Spleen (tissue), 11 donors: ENCODE results near the gene MEX3D. TPM values are rescaled to one million over a fixed set of nuclear protein-coding genes. Genes with fewer than 3 reads are reported as not detected.

Experiments used
- DNase-seq: peaks from one replicate; pipeline ENCODE4 v3.0.0-alpha.2; 2020
- H3K27ac ChIP-seq, 8 donors: fragments of 200-600 bp; sonication (generic) in 7 of 8; 1 replicate in 4 of 8; 2 replicates in 4 of 8; pipeline versions ENCODE4 v1.5.0 to v1.8.0; 2016 to 2021; ENCODE audit warnings: inconsistent platforms in 4 of 8, mild to moderate bottlenecking in 4 of 8, moderate library complexity in 1 of 8
- H3K27me3 ChIP-seq, 7 donors: fragments of 200-600 bp; sonication (generic) in 6 of 7; replicated peaks in 1 of 7; 1 replicate in 4 of 7; 2 replicates in 3 of 7; pipeline versions ENCODE4 v1.5.0 to v1.8.0; 2016 to 2021; ENCODE audit warnings: inconsistent platforms in 3 of 7, mild to moderate bottlenecking in 1 of 7
- H3K36me3 ChIP-seq, 6 donors: fragments of 200-600 bp; sonication (generic) in 5 of 6; 1 replicate in 4 of 6; 2 replicates in 2 of 6; pipeline versions ENCODE4 v1.5.0 to v1.8.0; 2016 to 2021; ENCODE audit warnings: inconsistent platforms in 2 of 6
- H3K4me1 ChIP-seq, 6 donors: fragments of 200-600 bp; sonication (generic) in 5 of 6; 1 replicate in 3 of 6; 2 replicates in 3 of 6; pipeline versions ENCODE4 v1.5.0 to v1.8.0; 2016 to 2021; ENCODE audit warnings: inconsistent platforms in 3 of 6
- H3K4me3 ChIP-seq, 8 donors: fragments of 200-600 bp; sonication (generic) in 7 of 8; 1 replicate in 4 of 8; 2 replicates in 4 of 8; pipeline versions ENCODE4 v1.5.0 to v1.8.0; 2016 to 2021; ENCODE audit warnings: inconsistent platforms in 4 of 8, mild to moderate bottlenecking in 4 of 8, moderate library complexity in 2 of 8
- H3K9me3 ChIP-seq, 8 donors: fragments of 200-600 bp; sonication (generic) in 7 of 8; 1 replicate in 4 of 8; 2 replicates in 4 of 8; pipeline versions ENCODE4 v1.5.0 to v1.8.0; 2016 to 2021; ENCODE audit warnings: inconsistent platforms in 4 of 8
- POLR2A ChIP-seq, 3 donors: fragments of 450-650 bp; IDR thresholded peaks; one replicate each; pipeline ENCODE4 v1.5.1; 2017; ENCODE audit warnings: antibody characterized with exemption in 3 of 3, mild to moderate bottlenecking in 1 of 3
- POLR2AphosphoS5 ChIP-seq, 3 donors: sonication (generic); formaldehyde crosslinking; IDR thresholded peaks; one replicate each; pipeline ENCODE4 v1.5.1; 2017; ENCODE audit warnings: antibody characterized with exemption in 3 of 3
- WGBS, 5 donors: extraction: QIAGEN DNeasy Blood & Tissue Kit in 3 of 5; methylation state at CpG; one replicate each; pipeline versions ENCODE4 v1.1.5 to v1.1.7; 2013 to 2018; 5-methylcytosine and 5-hydroxymethylcytosine counted together
- intact Hi-C: fragments of 100-400 bp; cut with DNase I; formaldehyde crosslinking; loops from one replicate; pipeline ENCODE4 v1.15.0; 2023; ENCODE audit warnings: low total_unique reads
- polyA plus RNA-seq, 3 donors: library from polyadenylated mRNA; stranded (reverse); fragments of 200-250 nt; gene quantifications; one replicate each; pipeline ENCODE4 v1.2.1, GENCODE V29; 2013
- total RNA-seq, 7 donors: library from RNA; depleted of rRNA in 3 of 7; stranded (reverse); fragments of >200 nt in 3 of 7; fragmentation: NEBNext Ultra II Directional in 4 of 7; extraction: Animal tissue kit (Norgen Biotek cat#: 25700) in 4 of 7; gene quantifications; one replicate each; pipeline versions ENCODE4 v1.1.0 to v1.2.1, GENCODE V29; 2016 to 2021
- TF ChIP-seq, protein P1 (sequence below), 11 experiments: fragments of 200-600 bp in 7 of 11; fragments of 450-650 bp in 4 of 11; sonication (generic) in 4 of 11; IDR thresholded peaks in 8 of 11; conservative IDR thresholded peaks in 3 of 11; 1 replicate in 7 of 11; 2 replicates in 4 of 11; pipeline versions ENCODE4 v1.4.0 to v1.8.0; 2016 to 2021; ENCODE audit warnings: antibody characterized with exemption in 11 of 11, inconsistent platforms in 4 of 11, mild to moderate bottlenecking in 1 of 11
- donor health status: healthy with polysubstance abuse.
- donor health status: DM: no; HTN: no; CAD: no; lungs with moderate emphysema.
- donor health status: DM: no; HTN: no; CAD: no.
- donor health status: Bipolar disorder and iron deficiency.
- donor health status: healthy.
- donor health status: DM: no; HTN: no; CAD: no.
- donor health status: DM: yes; HTN: yes; CAD: no.

MEX3D gene
- total and polyA plus RNA-seq, 10 donors: 0.87 to 11.7 (median 6.0) TPM

DNA sequence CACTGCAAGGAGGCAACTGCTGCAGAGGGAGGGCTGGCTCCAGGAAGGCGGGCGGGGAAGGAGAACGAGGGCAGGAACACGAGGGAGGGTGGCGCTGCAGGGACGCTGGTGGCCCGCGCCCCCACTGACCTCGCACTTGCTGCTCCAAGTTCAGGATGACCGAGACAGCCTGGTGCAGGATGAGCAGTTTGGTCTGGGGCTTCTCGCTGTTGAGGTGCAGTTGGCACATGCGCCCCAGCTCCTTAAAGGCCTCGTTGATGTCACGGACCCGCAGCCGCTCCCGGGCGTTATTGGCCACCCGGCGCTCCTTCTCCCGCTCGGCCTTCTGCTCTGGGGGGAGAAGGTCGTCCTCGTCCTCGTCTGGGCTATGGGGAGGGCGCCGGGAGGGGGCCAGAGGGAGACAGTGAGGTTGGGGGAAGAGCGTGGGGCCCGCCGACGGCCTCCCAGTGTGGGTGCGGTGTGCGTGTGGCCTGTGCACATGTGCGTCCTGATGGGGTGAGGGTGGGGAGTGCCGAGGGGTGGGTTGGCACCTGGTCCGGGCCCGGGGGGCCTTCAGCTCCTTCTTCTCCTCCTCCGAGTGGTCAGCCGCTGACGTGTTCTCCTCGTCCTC lies 47.1 kb upstream of the MEX3D start:
- Histone ChIP-seq H3K4me3 (no peak overlapping the region), H3K27me3 (no peaks in the 10 kb centered on the region), H3K9me3 (no peaks in the 10 kb centered on the region), H3K27ac (no peak overlapping the region), H3K36me3 (peaks cover 0 to 100% (median 78%) of the 10 kb centered on the region in 6 donors), H3K4me1 (peaks cover 0 to 32% (median 15%) of the 10 kb centered on the region in 6 donors)
- TF ChIP-seq POLR2AphosphoS5 (IDR thresholded peaks at IDR 0.05) (peak; percentile 13 to 58 (median 42)), POLR2A (IDR thresholded peaks at IDR 0.05) (no peak)
- TF ChIP-seq, protein P1, sequence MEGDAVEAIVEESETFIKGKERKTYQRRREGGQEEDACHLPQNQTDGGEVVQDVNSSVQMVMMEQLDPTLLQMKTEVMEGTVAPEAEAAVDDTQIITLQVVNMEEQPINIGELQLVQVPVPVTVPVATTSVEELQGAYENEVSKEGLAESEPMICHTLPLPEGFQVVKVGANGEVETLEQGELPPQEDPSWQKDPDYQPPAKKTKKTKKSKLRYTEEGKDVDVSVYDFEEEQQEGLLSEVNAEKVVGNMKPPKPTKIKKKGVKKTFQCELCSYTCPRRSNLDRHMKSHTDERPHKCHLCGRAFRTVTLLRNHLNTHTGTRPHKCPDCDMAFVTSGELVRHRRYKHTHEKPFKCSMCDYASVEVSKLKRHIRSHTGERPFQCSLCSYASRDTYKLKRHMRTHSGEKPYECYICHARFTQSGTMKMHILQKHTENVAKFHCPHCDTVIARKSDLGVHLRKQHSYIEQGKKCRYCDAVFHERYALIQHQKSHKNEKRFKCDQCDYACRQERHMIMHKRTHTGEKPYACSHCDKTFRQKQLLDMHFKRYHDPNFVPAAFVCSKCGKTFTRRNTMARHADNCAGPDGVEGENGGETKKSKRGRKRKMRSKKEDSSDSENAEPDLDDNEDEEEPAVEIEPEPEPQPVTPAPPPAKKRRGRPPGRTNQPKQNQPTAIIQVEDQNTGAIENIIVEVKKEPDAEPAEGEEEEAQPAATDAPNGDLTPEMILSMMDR (IDR thresholded peaks at IDR 0.05 in 8 of 11, conservative IDR thresholded peaks at IDR 0.05 in 3 of 11): no peak
- intact Hi-C loops: no loop called here
- WGBS, 5 donors: 90 to 96% (median 94%) methylated on average over 30 to 41 of the region's 41 CpGs
- no peak for DNase-seq

DNA sequence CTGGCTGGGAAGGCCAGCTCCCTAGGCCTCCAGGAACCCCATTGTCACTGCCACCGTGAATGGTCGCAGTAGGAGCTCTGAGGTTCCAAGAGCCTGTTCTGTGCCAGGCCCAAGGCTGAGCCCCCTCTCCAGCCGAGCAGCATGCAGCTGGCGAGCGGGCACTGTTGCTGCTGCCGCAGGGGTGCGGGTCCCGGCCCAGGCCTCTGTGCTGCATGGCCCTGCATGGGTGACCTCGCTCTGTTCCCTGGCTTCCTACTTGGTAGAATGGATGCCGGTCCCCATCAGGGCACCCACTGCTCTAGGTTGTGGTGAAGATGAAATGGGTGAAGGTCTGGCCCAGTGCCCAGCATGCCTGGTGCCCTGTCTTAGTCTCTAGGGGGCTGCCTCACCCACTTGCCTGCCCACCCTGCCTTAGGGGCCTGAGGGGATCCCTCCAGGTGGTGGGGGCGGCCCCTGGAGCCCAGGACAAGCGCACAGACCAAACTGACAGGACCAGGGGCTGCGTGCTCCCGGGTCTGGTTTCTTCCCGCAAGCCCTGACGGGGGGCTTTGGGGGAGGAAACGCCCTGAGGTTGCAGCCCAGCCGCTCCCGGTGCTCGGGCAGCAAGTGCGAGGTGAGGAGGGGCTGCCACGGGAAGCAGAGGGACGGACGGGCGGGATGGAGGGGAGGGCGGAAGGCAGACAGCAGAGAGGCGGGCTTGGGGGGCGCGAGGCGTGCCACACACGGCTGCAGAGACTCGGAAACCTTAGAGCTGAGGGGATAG lies 45.9 kb upstream of the MEX3D start:
- Histone ChIP-seq H3K27ac (no peak overlapping the region), H3K9me3 (no peaks in the 10 kb centered on the region), H3K27me3 (no peaks in the 10 kb centered on the region), H3K4me3 (no peak overlapping the region), H3K4me1 (peaks cover 6 to 43% (median 27%) of the 10 kb centered on the region in 6 donors), H3K36me3 (peaks cover 0 to 96% (median 68%) of the 10 kb centered on the region in 6 donors)
- intact Hi-C loops: no loop called here
- TF ChIP-seq POLR2A (IDR thresholded peaks at IDR 0.05) (no peak), POLR2AphosphoS5 (IDR thresholded peaks at IDR 0.05) (no peak)
- TF ChIP-seq, protein P1 (IDR thresholded peaks at IDR 0.05 in 8 of 11, conservative IDR thresholded peaks at IDR 0.05 in 3 of 11): no peak
- WGBS, 5 donors: 91 to 95% (median 94%) methylated on average over 18 to 32 of the region's 32 CpGs
- DNase-seq: no peak

DNA sequence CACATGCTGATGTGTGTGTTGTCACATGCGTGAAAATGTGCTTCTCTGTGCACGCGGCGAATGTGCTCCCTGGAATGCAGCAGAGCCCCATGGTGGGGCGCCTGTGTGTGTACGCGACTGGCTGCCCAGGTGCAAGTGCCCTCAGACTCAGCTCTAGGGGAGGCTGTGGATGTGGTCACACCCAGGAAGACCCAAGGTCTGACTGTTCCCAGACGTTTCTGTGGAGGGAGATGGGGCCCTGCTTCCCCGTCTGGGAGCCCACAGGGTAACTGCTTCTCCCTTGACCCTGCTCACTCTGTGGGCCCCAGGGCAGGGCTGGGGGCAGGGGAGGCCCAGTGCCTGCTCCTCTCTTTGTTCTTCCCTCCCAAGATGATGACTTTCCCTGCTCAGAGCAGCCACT lies 45.0 kb upstream of the MEX3D start:
- DNase-seq: no peak
- WGBS, 5 donors: 75 to 84% (median 80%) methylated on average over 7 to 9 of the region's 9 CpGs
- Histone ChIP-seq H3K4me1 (peaks cover 14 to 43% (median 34%) of the 10 kb centered on the region in 6 donors), H3K4me3 (no peak overlapping the region), H3K36me3 (peaks cover 0 to 87% (median 63%) of the 10 kb centered on the region in 6 donors), H3K9me3 (no peaks in the 10 kb centered on the region), H3K27ac (no peak overlapping the region), H3K27me3 (no peaks in the 10 kb centered on the region)
- TF ChIP-seq POLR2A (IDR thresholded peaks at IDR 0.05): no peak
- TF ChIP-seq POLR2AphosphoS5 (IDR thresholded peaks at IDR 0.05): peak in 1 of 3 donors; percentile 32
- TF ChIP-seq, protein P1 (IDR thresholded peaks at IDR 0.05 in 8 of 11, conservative IDR thresholded peaks at IDR 0.05 in 3 of 11): no peak
- intact Hi-C loops: no loop called here
